SU-DHL-6 (cell line): Measurements from ENCODE around the gene SNX30.

Source experiments
- H2AFZ ChIP-seq: fragments of 200-600 bp; sonication (generic); 2 replicates; pipeline ENCODE4 v1.6.1; 2014; ENCODE audit warnings: low read depth, mild to moderate bottlenecking, moderate library complexity, mixed read lengths, antibody characterized with exemption, low read length; ENCODE audit not compliant: severe bottlenecking
- H3F3A ChIP-seq: fragments of 200-600 bp; shearing (Covaris generic); 2 replicates; pipeline ENCODE4 v1.6.0; 2016; ENCODE audit warnings: antibody characterized with exemption, mild to moderate bottlenecking; ENCODE audit not compliant: insufficient read depth
- H3K27ac ChIP-seq: fragments of 200-600 bp; sonication (generic); 2 replicates; pipeline ENCODE4 v1.5.1; 2016; ENCODE audit warnings: low read depth, mild to moderate bottlenecking, low read length, moderate library complexity, mixed read lengths
- H3K27me3 ChIP-seq: fragments of 200-600 bp; sonication (generic), shearing (Covaris generic); 2 replicates; pipeline ENCODE4 v1.6.0; 2014; ENCODE audit warnings: mild to moderate bottlenecking, low read length
- H3K36me3 ChIP-seq: fragments of 200-600 bp; sonication (generic); 2 replicates; pipeline ENCODE4 v1.6.1; 2014; ENCODE audit warnings: mild to moderate bottlenecking, low read length, mixed read lengths
- H3K4me2 ChIP-seq: fragments of 300-600, 200-600 bp; shearing (Covaris generic), sonication (generic); 2 replicates; pipeline ENCODE4 v1.6.0; 2014; ENCODE audit warnings: low read length, low read depth, mild to moderate bottlenecking; ENCODE audit not compliant: poor library complexity, severe bottlenecking
- H3K4me3 ChIP-seq: fragments of 200-600 bp; sonication (generic); 2 replicates; pipeline ENCODE4 v1.5.1; 2014; ENCODE audit warnings: antibody characterized with exemption, low read length, mild to moderate bottlenecking, mixed read lengths; ENCODE audit not compliant: insufficient read depth, poor library complexity, severe bottlenecking
- H3K79me2 ChIP-seq: fragments of 200-600 bp; sonication (generic); 2 replicates; pipeline ENCODE4 v1.6.1; 2014; ENCODE audit warnings: mild to moderate bottlenecking, low read length, moderate library complexity; ENCODE audit not compliant: insufficient read depth
- H3K9ac ChIP-seq: fragments of 200-600 bp; sonication (generic); 2 replicates; pipeline ENCODE4 v1.7.0; 2014; ENCODE audit warnings: mild to moderate bottlenecking, low read length
- H3K9me2 ChIP-seq: fragments of 200-600 bp; sonication (generic); replicated peaks from 2 replicates; pipeline ENCODE4 v1.6.1; 2014; ENCODE audit warnings: low read length; ENCODE audit not compliant: insufficient read depth
- H3K9me3 ChIP-seq: fragments of 200-600 bp; sonication (generic); 2 replicates; pipeline ENCODE4 v1.6.1; 2014; ENCODE audit warnings: low read length, mixed read lengths; ENCODE audit not compliant: insufficient read depth
- H4K20me1 ChIP-seq: fragments of 200-600 bp; sonication (generic); 2 replicates; pipeline ENCODE4 v1.6.1; 2014; ENCODE audit warnings: low read depth, mild to moderate bottlenecking, antibody characterized with exemption, low read length, moderate library complexity, mixed read lengths
- CTCF ChIP-seq: fragments of 200-600 bp; sonication (generic); IDR thresholded peaks from one replicate; pipeline ENCODE4 v1.5.1; 2017; ENCODE audit warnings: antibody characterized with exemption, mild to moderate bottlenecking, low read length, moderate library complexity; ENCODE audit not compliant: insufficient read depth, poor library complexity, severe bottlenecking
- EZH2phosphoT487 ChIP-seq: fragments of 200-600 bp; sonication (generic), shearing (Covaris generic); conservative IDR thresholded peaks from 2 replicates; pipeline ENCODE4 v1.6.1; 2018; ENCODE audit warnings: mild to moderate bottlenecking, antibody characterized with exemption, low read length, moderate library complexity, mixed read lengths

The SNX30 gene

GRCh38 chr9:112836394-112836793, 85.8 kb downstream of the SNX30 start:
- TF ChIP-seq CTCF: no peak
- no peak overlapping the region for H3K4me3 ChIP-seq
- no peak overlapping the region for H3K9ac ChIP-seq
- no peak overlapping the region for H3K27ac ChIP-seq
- H3K4me2 ChIP-seq: no peak overlapping the region
- no peaks in the 10 kb centered on the region for H3K9me2 ChIP-seq
- H3K9me3 ChIP-seq: no peaks in the 10 kb centered on the region
- H3F3A ChIP-seq: no peaks in the 10 kb centered on the region
- H3K79me2 ChIP-seq: no peaks in the 10 kb centered on the region
- H4K20me1 ChIP-seq: no peaks in the 10 kb centered on the region
- no peak overlapping the region for H2AFZ ChIP-seq
- H3K27me3 ChIP-seq: no peaks in the 10 kb centered on the region
- no peaks in the 10 kb centered on the region for H3K36me3 ChIP-seq

GRCh38 chr9:112838342-112838741, 87.8 kb downstream of the SNX30 start:
- H3K36me3 ChIP-seq: no peaks in the 10 kb centered on the region
- H3K9ac ChIP-seq: no peak overlapping the region
- no peak overlapping the region for H2AFZ ChIP-seq
- no peak overlapping the region for H3K4me2 ChIP-seq
- no peaks in the 10 kb centered on the region for H3F3A ChIP-seq
- no peaks in the 10 kb centered on the region for H3K9me2 ChIP-seq
- TF ChIP-seq EZH2phosphoT487: no peak
- no peak for TF ChIP-seq CTCF
- H3K27ac ChIP-seq: no peak overlapping the region
- H3K9me3 ChIP-seq: no peaks in the 10 kb centered on the region
- no peak overlapping the region for H3K4me3 ChIP-seq
- H4K20me1 ChIP-seq: no peaks in the 10 kb centered on the region
- no peaks in the 10 kb centered on the region for H3K79me2 ChIP-seq
- H3K27me3 ChIP-seq: no peaks in the 10 kb centered on the region

- no peaks in the 10 kb centered on the region for H3K79me2 ChIP-seq
- no peaks in the 10 kb centered on the region for H3K36me3 ChIP-seq
- H3K9me3 ChIP-seq: no peaks in the 10 kb centered on the region
- H3F3A ChIP-seq: no peaks in the 10 kb centered on the region
- H4K20me1 ChIP-seq: no peaks in the 10 kb centered on the region
- H3K4me3 ChIP-seq: no peak overlapping the region
- H3K9ac ChIP-seq: no peak overlapping the region
- no peak overlapping the region for H3K4me2 ChIP-seq
- no peak for TF ChIP-seq CTCF
- no peak for TF ChIP-seq EZH2phosphoT487
- no peaks in the 10 kb centered on the region for H3K27me3 ChIP-seq
- H3K9me2 ChIP-seq: no peaks in the 10 kb centered on the region
- no peak overlapping the region for H3K27ac ChIP-seq
- H2AFZ ChIP-seq: no peak overlapping the region
Measured at GRCh38 chr9:112839331-112839730, 88.8 kb downstream of the SNX30 start.

- H3K9me3 ChIP-seq: no peaks in the 10 kb centered on the region
- no peak overlapping the region for H3K27ac ChIP-seq
- H4K20me1 ChIP-seq: no peaks in the 10 kb centered on the region
- H3K4me2 ChIP-seq: no peak overlapping the region
- H3K27me3 ChIP-seq: no peaks in the 10 kb centered on the region
- no peak overlapping the region for H2AFZ ChIP-seq
- no peaks in the 10 kb centered on the region for H3K36me3 ChIP-seq
- TF ChIP-seq CTCF: no peak
- TF ChIP-seq EZH2phosphoT487: no peak
- H3K9me2 ChIP-seq: no peaks in the 10 kb centered on the region
- H3K9ac ChIP-seq: no peak overlapping the region
- H3K79me2 ChIP-seq: no peaks in the 10 kb centered on the region
- no peaks in the 10 kb centered on the region for H3F3A ChIP-seq
- H3K4me3 ChIP-seq: no peak overlapping the region
Measured at GRCh38 chr9:112841261-112841660, 90.7 kb downstream of the SNX30 start.
